OCI-LY7 (cell line): Measurements from ENCODE around the gene NINL.

ENCODE experiments used
- EZH2phosphoT487 ChIP-seq: fragments of 200-600 bp; sonication (generic); IDR thresholded peaks from 2 replicates; pipeline ENCODE4 v1.6.1; 2018; ENCODE audit warnings: low read depth, borderline replicate concordance, mild to moderate bottlenecking, mixed run types, antibody characterized with exemption, low read length, moderate library complexity, mixed read lengths
- TF ChIP-seq, protein P1 (sequence below): fragments of 200-600 bp; sonication (generic); conservative IDR thresholded peaks from 2 replicates; pipeline ENCODE4 v1.5.1; 2014; ENCODE audit warnings: mild to moderate bottlenecking, antibody characterized with exemption, low read length, moderate library complexity, mixed read lengths

DNA sequence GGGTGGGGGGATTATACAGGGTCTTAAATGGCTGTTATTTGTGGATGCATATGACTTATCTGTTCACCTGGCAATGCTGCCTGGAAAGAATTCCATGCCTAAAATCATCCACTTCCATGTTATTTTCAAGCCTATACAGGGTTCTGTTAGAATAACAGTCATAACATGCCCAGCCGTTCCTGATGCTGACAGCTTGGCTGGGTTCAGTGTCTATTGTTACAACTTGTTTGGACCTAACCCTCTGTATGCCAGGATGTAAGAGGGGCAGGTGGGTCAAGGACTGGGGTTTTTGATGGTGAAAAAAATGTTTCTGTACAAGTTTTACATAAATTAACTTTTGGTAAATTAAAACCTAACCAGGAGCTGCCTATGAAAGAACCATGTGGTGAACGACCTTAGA, 98.0 kb downstream of the NINL start:
- TF ChIP-seq, protein P1, sequence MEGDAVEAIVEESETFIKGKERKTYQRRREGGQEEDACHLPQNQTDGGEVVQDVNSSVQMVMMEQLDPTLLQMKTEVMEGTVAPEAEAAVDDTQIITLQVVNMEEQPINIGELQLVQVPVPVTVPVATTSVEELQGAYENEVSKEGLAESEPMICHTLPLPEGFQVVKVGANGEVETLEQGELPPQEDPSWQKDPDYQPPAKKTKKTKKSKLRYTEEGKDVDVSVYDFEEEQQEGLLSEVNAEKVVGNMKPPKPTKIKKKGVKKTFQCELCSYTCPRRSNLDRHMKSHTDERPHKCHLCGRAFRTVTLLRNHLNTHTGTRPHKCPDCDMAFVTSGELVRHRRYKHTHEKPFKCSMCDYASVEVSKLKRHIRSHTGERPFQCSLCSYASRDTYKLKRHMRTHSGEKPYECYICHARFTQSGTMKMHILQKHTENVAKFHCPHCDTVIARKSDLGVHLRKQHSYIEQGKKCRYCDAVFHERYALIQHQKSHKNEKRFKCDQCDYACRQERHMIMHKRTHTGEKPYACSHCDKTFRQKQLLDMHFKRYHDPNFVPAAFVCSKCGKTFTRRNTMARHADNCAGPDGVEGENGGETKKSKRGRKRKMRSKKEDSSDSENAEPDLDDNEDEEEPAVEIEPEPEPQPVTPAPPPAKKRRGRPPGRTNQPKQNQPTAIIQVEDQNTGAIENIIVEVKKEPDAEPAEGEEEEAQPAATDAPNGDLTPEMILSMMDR = no peak
- no peak for TF ChIP-seq EZH2phosphoT487
